CD1c-positive myeloid dendritic cell (primary cell): Measurements from ENCODE around the gene FAM118A.
A peak's percentile ranks its signal among the peaks of the same experiment; 100 is the strongest.
"Not testable (repeated sequence)": the region's sequence is repeated elsewhere in the genome, so short reads cannot be mapped to it uniquely, and the experiment has no call there.

Source experiments
- DNase-seq: peaks from one replicate; pipeline ENCODE4 v3.0.0-alpha.2; 2016; ENCODE audit errors: extremely low spot score

Gene FAM118A

GRCh38 chr22:45309422-45310227 lies at the start of gene FAM118A:
FAM118A (plus strand) TSS chr22:45309934; CDS start chr22:45322380, 12,446 bp downstream.
- peak; percentile 96 for DNase-seq

- DNase-seq = not testable (repeated sequence)
Measured at GRCh38 chr22:45260395-45260759, 49.4 kb upstream of the FAM118A start.

DNA sequence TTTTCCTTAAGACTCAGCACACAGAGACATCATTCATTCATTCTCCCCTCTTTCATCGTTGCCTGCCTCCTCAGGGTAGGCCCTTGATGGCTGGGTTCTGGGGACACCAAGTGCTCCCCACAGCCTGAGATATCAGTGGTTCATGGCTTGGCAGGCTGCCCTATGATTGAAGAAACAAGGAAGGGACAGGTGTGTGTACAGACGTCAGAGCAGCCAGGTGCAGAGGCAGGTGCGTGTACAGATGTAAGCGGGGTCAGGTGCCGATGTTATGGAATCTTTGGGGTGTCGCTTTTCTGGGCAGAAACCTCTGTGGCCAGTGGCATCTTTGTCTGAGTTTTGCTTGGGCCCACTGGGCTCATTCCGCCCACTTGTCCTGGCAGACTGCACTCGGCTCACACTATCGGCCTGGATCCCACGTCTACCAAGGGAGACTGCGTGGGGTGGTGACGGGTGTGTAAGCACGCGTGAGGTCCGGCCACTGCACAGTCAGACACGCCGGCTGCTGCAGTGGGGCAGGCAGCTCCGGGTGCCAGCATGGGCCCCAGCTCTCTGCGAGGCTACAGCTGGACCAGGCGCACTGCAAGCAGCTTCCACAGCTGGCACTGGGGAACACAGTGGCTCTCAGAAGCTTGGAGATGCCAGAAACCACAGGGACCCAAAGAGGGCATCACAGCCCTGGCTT lies 48.2 kb upstream of the FAM118A start:
- DNase-seq = no peak

- peak; percentile 76 for DNase-seq
Measured at GRCh38 chr22:45262195-45262930, 47.4 kb upstream of the FAM118A start.

DNA sequence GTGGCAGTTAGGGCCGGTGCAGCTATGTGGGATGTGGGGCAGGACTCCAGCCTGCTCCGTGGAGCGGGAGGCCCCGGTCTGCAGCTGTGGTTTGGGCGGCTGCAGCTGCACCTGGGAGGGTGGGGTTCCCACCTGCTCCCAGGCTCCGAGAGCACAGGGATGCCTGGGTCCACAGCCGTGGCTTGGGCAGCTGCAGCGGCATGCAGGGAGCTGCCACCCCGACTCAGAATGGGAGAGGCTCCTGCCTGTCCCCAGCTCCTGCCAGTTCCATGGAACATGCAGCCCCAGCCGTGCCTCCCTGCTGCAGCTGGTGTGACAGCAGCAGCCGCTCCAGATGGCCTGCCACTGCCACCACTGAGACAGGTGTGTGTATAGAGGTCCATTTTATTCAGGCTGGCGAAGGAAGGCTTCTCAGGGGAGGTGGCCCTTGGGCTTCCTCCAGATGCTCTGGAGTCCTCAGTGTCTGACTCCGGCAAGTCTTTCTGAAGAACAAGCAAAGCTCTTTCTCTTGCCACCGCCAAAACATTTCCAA lies 46.7 kb upstream of the FAM118A start:
- no peak for DNase-seq

GRCh38 chr22:45263463-45264269 lies 46.1 kb upstream of the FAM118A start:
- peak; percentile 84 for DNase-seq

- no peak for DNase-seq
Measured at GRCh38 chr22:45265535-45265934, 44.2 kb upstream of the FAM118A start.

GRCh38 chr22:45268167-45268957 lies 41.4 kb upstream of the FAM118A start:
- DNase-seq = no peak

DNA sequence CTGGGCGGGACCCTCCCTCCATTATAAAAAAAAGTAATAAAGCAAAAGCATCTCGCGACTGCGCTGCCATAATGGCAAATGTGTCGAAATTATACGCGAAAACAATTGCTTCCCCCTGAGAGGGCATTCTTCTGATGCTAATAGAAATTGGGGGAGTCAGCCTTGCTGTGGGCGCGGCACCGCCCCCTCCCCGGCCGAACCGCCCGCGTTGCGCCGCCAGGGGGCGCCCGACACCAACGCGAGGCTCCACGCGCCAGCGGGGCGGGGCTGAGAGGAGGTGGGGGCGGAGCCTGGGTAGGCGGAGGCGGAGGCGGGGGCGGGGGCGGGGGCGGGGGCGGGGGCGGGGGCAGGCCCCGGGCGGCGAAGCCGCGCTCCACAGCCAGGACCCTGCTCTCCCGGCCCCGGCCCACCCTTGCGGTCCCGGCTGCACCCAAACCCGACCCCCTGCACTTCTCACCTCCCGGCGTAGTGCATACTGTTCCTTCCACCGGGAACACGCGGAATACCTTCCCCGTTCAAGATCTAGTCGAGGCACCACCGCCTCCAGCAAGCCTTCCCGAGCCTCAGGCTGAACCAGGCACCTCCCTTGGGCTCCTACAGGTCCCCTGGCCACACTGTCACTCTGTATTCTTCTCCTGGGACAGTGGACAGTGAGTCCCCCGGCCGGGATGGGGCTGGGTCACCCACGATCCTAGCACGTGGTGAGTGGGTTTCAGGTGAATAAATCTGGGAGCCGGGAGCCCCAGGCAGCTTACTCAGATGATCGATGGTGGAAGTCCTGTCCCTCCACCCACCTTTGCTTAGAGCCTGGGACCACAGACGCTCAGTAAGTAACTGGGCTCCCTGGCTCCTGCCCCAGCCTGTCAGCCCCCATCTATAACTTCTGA lies 40.5 kb upstream of the FAM118A start:
- DNase-seq = peak; percentile 92

GRCh38 chr22:45270095-45271020 lies 39.4 kb upstream of the FAM118A start:
- DNase-seq = peak; percentile 41

DNA sequence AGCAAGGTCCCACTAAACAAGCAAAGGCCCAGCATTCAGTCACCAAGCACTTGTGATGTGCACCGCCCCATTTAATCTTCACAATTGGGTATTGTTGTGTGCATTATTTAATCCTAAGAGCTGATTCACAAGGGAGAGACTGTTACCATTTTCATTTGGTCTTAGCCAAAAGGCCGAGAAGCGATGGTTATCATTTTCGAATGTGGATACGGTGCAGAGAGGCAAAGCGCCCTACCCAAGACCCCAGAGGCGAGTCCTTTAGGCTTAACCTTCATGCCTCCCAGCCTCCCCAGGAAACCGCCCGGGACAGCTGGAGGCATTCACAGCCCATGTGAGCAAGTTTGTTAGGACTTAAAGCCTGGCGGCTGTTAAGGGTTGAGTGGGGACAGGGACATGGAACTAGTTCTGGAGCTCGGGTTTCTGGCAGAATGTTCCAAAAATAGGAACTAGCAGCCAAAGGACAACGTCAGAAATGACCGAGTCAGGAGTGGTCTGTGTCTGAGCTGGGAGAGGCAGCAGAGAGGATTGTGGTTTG lies 38.0 kb upstream of the FAM118A start:
- peak; percentile 64 for DNase-seq

GRCh38 chr22:45272498-45272897 lies 37.2 kb upstream of the FAM118A start:
- no peak for DNase-seq

DNA sequence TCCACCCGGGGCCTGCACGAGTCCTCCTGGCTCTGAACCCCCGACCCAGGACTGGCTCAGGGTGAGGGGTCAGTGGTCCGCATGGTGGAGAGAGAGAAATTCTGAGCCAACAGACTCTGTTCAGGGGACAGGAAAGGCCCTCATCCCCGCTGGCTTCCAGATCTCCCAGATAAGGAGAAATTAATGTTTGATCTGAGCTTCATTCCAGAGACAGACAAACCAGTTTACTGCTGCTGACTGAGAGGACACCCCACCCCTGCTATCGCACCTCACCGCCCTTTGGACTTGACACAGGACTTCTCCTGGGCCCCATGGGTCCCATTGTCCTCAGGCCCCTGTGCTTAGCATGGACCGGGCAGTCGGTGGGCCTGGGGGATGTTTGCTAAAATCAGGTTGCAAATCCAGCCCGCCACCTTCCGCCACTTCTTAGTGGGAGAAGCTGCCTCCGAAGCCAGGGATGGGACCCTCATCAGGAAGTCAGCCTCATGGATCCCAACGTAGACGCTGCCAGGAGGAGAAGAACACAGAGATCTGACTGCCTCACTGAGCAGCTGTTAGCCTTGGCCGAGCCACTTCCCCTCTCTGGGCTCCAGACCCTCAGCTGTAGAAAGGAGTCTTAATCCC lies 36.2 kb upstream of the FAM118A start:
- DNase-seq = no peak

DNA sequence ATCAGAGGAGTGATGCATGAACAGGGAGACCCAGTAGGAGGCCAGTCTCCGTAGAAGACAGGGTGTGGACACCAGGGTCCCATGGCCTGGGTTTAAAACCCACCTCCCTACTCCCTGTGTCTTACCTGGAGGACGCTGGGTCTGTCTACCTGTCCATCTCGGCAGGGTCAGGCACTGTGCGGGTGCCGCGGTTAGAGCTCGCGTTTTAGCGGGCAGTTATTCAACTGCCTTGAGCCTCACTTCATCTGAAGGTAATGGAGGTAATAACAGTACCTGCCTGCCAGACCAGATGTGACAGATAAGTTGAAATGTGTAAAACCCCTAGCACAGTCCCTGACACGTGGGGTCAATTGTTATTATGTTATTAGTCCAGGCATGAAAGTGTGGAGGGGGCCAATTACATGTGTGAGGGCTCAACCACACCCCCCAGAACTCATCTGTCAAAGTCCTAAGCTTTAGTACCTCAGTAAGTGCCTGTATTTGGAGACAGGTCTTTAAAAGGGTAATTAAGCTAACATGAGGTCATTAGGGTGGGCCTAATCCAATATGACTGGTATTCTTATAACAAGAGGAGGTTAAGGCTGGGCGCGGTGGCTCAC lies 33.1 kb upstream of the FAM118A start:
- no peak for DNase-seq

DNA sequence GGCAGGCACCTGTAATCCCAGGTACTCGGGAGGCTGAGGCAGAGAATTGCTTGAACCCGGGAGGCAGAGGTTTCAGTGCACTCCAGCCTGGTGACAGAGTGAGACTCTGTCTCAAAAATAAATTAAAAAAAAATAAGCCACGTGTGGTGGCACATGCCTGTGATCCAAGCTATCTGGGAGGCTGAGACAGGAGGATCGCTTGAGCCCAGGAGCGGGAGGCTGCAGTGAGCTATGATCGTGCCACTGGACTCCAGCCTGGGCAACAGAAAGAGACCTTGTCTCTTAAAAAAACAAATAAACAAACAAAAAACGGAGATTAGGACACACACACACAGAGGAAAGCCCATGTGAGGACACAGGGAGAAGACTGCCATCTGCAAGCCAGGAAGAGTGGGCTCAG lies 32.0 kb upstream of the FAM118A start:
- not testable (repeated sequence) for DNase-seq

- no peak for DNase-seq
Measured at GRCh38 chr22:45278125-45278524, 31.6 kb upstream of the FAM118A start.

- DNase-seq = no peak
Measured at GRCh38 chr22:45280587-45280980, 29.1 kb upstream of the FAM118A start.
